Measurements from ENCODE around the gene CPEB1. TPM values are rescaled to one million over a fixed set of nuclear protein-coding genes. Genes with fewer than 3 reads are reported as not detected.

CPEB1 gene
- total RNA-seq, 1 donor from 2014 or later, result 15.4 TPM

GRCh38 chr15:82660378-82660777 is 13.2 kb upstream of the CPEB1 start:
- no peak overlapping the region for H2AFZ ChIP-seq (ENCODE audit: low read depth, low read length)
- no peak overlapping the region for H3K4me2 ChIP-seq (ENCODE audit: low read length)
- H4K20me1 ChIP-seq (ENCODE audit: insufficient read depth, low read length), result no peaks in the 10 kb centered on the region
- no peak overlapping the region for H3K27ac Mint-ChIP-seq (ENCODE audit: unreplicated experiment)
- no peaks in the 10 kb centered on the region for H3K27me3 ChIP-seq (ENCODE audit: insufficient read depth, low read length)
- no peak overlapping the region for H3K9ac ChIP-seq (ENCODE audit: low read length)
- no peaks in the 10 kb centered on the region for H3K4me1 ChIP-seq (ENCODE audit: insufficient read depth, low read length)
- no peak for FAIRE-seq
- H3K4me3 ChIP-seq (ENCODE audit: insufficient read depth, low read depth, low read length), result no peak overlapping the region
- H3K27me3 Mint-ChIP-seq (ENCODE audit: low read depth, unreplicated experiment), result peaks cover 45% of the 10 kb centered on the region
- TF ChIP-seq, protein P1, sequence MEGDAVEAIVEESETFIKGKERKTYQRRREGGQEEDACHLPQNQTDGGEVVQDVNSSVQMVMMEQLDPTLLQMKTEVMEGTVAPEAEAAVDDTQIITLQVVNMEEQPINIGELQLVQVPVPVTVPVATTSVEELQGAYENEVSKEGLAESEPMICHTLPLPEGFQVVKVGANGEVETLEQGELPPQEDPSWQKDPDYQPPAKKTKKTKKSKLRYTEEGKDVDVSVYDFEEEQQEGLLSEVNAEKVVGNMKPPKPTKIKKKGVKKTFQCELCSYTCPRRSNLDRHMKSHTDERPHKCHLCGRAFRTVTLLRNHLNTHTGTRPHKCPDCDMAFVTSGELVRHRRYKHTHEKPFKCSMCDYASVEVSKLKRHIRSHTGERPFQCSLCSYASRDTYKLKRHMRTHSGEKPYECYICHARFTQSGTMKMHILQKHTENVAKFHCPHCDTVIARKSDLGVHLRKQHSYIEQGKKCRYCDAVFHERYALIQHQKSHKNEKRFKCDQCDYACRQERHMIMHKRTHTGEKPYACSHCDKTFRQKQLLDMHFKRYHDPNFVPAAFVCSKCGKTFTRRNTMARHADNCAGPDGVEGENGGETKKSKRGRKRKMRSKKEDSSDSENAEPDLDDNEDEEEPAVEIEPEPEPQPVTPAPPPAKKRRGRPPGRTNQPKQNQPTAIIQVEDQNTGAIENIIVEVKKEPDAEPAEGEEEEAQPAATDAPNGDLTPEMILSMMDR (IDR thresholded peaks at IDR 0.05; ENCODE audit: insufficient read depth, low read depth, low read length), result no peak
- no peak for TF ChIP-seq EZH2 (IDR thresholded peaks at IDR 0.05; ENCODE audit: insufficient read depth, low read length)
- H3K36me3 ChIP-seq (ENCODE audit: insufficient read depth, low read length), result no peaks in the 10 kb centered on the region
- no peak for DNase-seq (ENCODE audit: low read depth)
- peaks cover 22% of the 10 kb centered on the region for H3K36me3 Mint-ChIP-seq (ENCODE audit: low read depth, unreplicated experiment)
- H3K79me2 ChIP-seq (ENCODE audit: insufficient read depth, low read length), result no peaks in the 10 kb centered on the region
- H3K27ac ChIP-seq (ENCODE audit: low read depth, low read length), result no peak overlapping the region
- no peaks in the 10 kb centered on the region for H3K9me3 ChIP-seq (ENCODE audit: insufficient read depth, low read depth, low read length)
- no peak overlapping the region for H3K4me3 Mint-ChIP-seq (ENCODE audit: unreplicated experiment)
- no peaks in the 10 kb centered on the region for H3K4me1 Mint-ChIP-seq (ENCODE audit: low read depth, unreplicated experiment)
- H3K9me3 Mint-ChIP-seq (ENCODE audit: unreplicated experiment), result no peaks in the 10 kb centered on the region

- peaks cover 6% of the 10 kb centered on the region for H3K27me3 ChIP-seq (ENCODE audit: insufficient read depth, low read length)
- Mint-ChIP-seq H3K27ac (ENCODE audit: unreplicated experiment) (no peak overlapping the region), H3K4me3 (ENCODE audit: unreplicated experiment) (no peak overlapping the region), H3K9me3 (ENCODE audit: unreplicated experiment) (no peaks in the 10 kb centered on the region), H3K36me3 (ENCODE audit: low read depth, unreplicated experiment) (peaks cover 10% of the 10 kb centered on the region), H3K27me3 (ENCODE audit: low read depth, unreplicated experiment) (peaks cover 32% of the 10 kb centered on the region), H3K4me1 (ENCODE audit: low read depth, unreplicated experiment) (peaks cover 3% of the 10 kb centered on the region)
- no peaks in the 10 kb centered on the region for H3K36me3 ChIP-seq (ENCODE audit: insufficient read depth, low read length)
- no peak for DNase-seq (ENCODE audit: low read depth)
- no peak for FAIRE-seq
- H2AFZ ChIP-seq (ENCODE audit: low read depth, low read length), result no peak overlapping the region
- H3K4me3 ChIP-seq (ENCODE audit: insufficient read depth, low read depth, low read length), result no peak overlapping the region
- no peak overlapping the region for H3K27ac ChIP-seq (ENCODE audit: low read depth, low read length)
- H3K79me2 ChIP-seq (ENCODE audit: insufficient read depth, low read length), result no peaks in the 10 kb centered on the region
- H4K20me1 ChIP-seq (ENCODE audit: insufficient read depth, low read length), result no peaks in the 10 kb centered on the region
- H3K4me1 ChIP-seq (ENCODE audit: insufficient read depth, low read length), result no peaks in the 10 kb centered on the region
- H3K9ac ChIP-seq (ENCODE audit: low read length), result no peak overlapping the region
- TF ChIP-seq, protein P1 (IDR thresholded peaks at IDR 0.05; ENCODE audit: insufficient read depth, low read depth, low read length), result no peak
- no peak for TF ChIP-seq EZH2 (IDR thresholded peaks at IDR 0.05; ENCODE audit: insufficient read depth, low read length)
- no peaks in the 10 kb centered on the region for H3K9me3 ChIP-seq (ENCODE audit: insufficient read depth, low read depth, low read length)
- H3K4me2 ChIP-seq (ENCODE audit: low read length), result no peak overlapping the region
These were observed 9.6 kb upstream of the CPEB1 start for GRCh38 chr15:82656641-82657266.

GRCh38 chr15:82655606-82656005 is 8.4 kb upstream of the CPEB1 start:
- peaks cover 25% of the 10 kb centered on the region for H3K27me3 Mint-ChIP-seq (ENCODE audit: low read depth, unreplicated experiment)
- H3K4me1 Mint-ChIP-seq (ENCODE audit: low read depth, unreplicated experiment), result peaks cover 3% of the 10 kb centered on the region

More at GRCh38 chr15:82655606-82656005, 8.4 kb upstream of the CPEB1 start:
- DNase-seq (ENCODE audit: low read depth) (no peak), FAIRE-seq (no peak)
- Histone ChIP-seq H3K36me3 (ENCODE audit: insufficient read depth, low read length) (no peaks in the 10 kb centered on the region), H3K4me3 (ENCODE audit: insufficient read depth, low read depth, low read length) (no peak overlapping the region), H3K4me1 (ENCODE audit: insufficient read depth, low read length) (no peaks in the 10 kb centered on the region), H3K4me2 (ENCODE audit: low read length) (no peak overlapping the region), H2AFZ (ENCODE audit: low read depth, low read length) (no peak overlapping the region), H3K27ac (ENCODE audit: low read depth, low read length) (no peak overlapping the region), H3K9ac (ENCODE audit: low read length) (no peak overlapping the region), H3K79me2 (ENCODE audit: insufficient read depth, low read length) (no peaks in the 10 kb centered on the region), H3K27me3 (ENCODE audit: insufficient read depth, low read length) (peaks cover 6% of the 10 kb centered on the region), H3K9me3 (ENCODE audit: insufficient read depth, low read depth, low read length) (no peaks in the 10 kb centered on the region), H4K20me1 (ENCODE audit: insufficient read depth, low read length) (no peaks in the 10 kb centered on the region)
- TF ChIP-seq, protein P1 (IDR thresholded peaks at IDR 0.05; ENCODE audit: insufficient read depth, low read depth, low read length), result no peak
- no peak for TF ChIP-seq EZH2 (IDR thresholded peaks at IDR 0.05; ENCODE audit: insufficient read depth, low read length)
- Mint-ChIP-seq H3K4me3 (ENCODE audit: unreplicated experiment) (no peak overlapping the region), H3K36me3 (ENCODE audit: low read depth, unreplicated experiment) (peaks cover 8% of the 10 kb centered on the region), H3K9me3 (ENCODE audit: unreplicated experiment) (no peaks in the 10 kb centered on the region), H3K27ac (ENCODE audit: unreplicated experiment) (no peak overlapping the region)
